BE2C (cell line): ENCODE results near the gene TIMM23.

ENCODE experiments used
- DNase-seq: peaks from one replicate; pipeline ENCODE4 v3.0.0-alpha.2; 2020
- H3K27me3 ChIP-seq: fragments of 250-450 bp; sonication (Bioruptor Pico); 2 replicates; pipeline ENCODE4 v1.5.1; 2020; ENCODE audit warnings: mild to moderate bottlenecking
- H3K36me3 ChIP-seq: fragments of 250-450 bp; sonication (Bioruptor Pico); 2 replicates; pipeline ENCODE4 v1.5.1; 2020; ENCODE audit warnings: mild to moderate bottlenecking
- H3K4me1 ChIP-seq: fragments of 250-450 bp; sonication (Bioruptor Pico); 2 replicates; pipeline ENCODE4 v1.5.1; 2020
- H3K4me3 ChIP-seq: 2 replicates; pipeline ENCODE4 v1.5.1; 2011; ENCODE audit warnings: low read depth, low read length
- H3K9me3 ChIP-seq: fragments of 250-450 bp; sonication (Bioruptor Pico); 2 replicates; pipeline ENCODE4 v1.5.1; 2020
- TF ChIP-seq, protein P1 (sequence below): IDR thresholded peaks from 2 replicates; pipeline ENCODE4 v1.5.1; 2012; ENCODE audit warnings: mild to moderate bottlenecking, low read depth, low read length

The TIMM23 gene

DNA sequence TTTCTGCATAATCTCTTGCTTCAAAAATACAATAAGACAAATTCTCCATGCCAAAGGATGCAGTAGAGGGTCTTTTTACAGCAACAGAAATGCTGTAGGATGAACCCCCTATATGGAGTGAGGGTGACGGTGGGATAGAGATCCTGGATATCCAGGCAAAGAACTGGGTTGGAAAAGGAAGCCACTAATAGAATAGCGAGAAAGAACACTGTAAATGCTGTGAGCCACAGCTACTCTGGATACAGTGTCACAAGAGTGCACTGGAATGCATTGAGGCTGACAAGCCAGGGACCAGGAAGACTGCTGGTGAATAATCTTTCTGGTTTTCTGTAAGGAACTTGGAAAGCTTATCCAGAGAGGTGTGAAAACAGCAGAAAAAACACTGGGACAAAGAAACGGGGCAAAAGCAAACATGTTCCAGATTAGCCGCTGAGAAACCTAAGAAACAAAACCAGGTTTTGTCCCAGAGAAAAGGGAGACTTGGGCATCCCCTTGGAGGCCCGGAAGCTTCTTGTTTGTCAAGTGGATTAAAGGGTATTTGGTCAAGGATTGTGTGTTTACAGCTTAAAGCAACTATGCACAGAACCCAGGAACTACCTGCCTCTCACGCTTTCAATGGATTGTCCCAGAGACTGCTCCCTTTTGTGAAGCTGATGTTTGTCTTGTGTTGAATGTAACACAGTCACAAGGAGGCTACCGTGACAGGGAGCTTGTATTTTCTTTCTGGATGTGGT, 79.9 kb downstream of the TIMM23 start:
- DNase-seq, result no peak
- H3K9me3 ChIP-seq, result no peaks in the 10 kb centered on the region
- no peak overlapping the region for H3K4me3 ChIP-seq
- no peaks in the 10 kb centered on the region for H3K36me3 ChIP-seq
- H3K27me3 ChIP-seq, result no peaks in the 10 kb centered on the region
- no peaks in the 10 kb centered on the region for H3K4me1 ChIP-seq
- TF ChIP-seq, protein P1, sequence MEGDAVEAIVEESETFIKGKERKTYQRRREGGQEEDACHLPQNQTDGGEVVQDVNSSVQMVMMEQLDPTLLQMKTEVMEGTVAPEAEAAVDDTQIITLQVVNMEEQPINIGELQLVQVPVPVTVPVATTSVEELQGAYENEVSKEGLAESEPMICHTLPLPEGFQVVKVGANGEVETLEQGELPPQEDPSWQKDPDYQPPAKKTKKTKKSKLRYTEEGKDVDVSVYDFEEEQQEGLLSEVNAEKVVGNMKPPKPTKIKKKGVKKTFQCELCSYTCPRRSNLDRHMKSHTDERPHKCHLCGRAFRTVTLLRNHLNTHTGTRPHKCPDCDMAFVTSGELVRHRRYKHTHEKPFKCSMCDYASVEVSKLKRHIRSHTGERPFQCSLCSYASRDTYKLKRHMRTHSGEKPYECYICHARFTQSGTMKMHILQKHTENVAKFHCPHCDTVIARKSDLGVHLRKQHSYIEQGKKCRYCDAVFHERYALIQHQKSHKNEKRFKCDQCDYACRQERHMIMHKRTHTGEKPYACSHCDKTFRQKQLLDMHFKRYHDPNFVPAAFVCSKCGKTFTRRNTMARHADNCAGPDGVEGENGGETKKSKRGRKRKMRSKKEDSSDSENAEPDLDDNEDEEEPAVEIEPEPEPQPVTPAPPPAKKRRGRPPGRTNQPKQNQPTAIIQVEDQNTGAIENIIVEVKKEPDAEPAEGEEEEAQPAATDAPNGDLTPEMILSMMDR, result no peak

DNA sequence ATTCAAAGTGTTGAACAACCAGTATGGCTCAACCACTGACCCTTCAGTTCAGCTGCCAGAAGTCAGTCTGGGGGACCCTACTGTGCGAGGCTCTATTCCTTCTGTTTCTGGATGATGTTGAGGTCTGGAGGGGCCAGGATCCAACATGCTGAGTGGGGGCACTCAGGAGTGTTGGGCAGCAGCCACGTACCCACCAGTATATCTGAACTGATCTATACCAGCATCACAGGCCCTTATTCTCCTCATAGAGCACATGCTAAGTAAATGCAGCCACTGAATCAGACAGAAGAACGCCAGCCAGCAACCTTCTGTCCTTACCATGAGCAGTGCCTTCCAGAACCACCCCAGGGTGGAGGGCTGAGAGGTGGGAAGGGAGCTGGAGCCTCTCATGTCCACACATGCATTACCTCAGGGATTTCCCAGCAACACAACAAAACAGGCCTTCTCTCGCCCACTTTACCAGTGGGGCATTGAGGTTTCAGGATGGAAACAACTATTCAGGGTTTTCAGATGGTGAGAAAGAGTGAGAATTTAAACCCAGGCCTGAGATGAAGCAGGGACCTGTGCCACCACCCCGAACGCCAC, 80.6 kb downstream of the TIMM23 start:
- Histone ChIP-seq H3K27me3 (no peaks in the 10 kb centered on the region), H3K36me3 (no peaks in the 10 kb centered on the region), H3K4me1 (no peaks in the 10 kb centered on the region), H3K4me3 (no peak overlapping the region), H3K9me3 (no peaks in the 10 kb centered on the region)
- TF ChIP-seq, protein P1, result no peak
- DNase-seq, result no peak
